Activated naive CD4-positive, alpha-beta T cell treated with Interleukin-2 at 50 U/mL for 16 hours (primary cell): Measurements from ENCODE around the gene ARSG.
A peak's percentile ranks its signal among the peaks of the same experiment; 100 is the strongest.
"Not testable (repeated sequence)": the region's sequence is repeated elsewhere in the genome, so short reads cannot be mapped to it uniquely, and the experiment has no call there.

ENCODE experiments used
- DNase-seq: peaks from one replicate; pipeline ENCODE4 v3.0.0-alpha.2; 2020

Gene ARSG

GRCh38 chr17:68334393-68334792 lies 43.1 kb downstream of the ARSG start:
- DNase-seq: no peak

DNA sequence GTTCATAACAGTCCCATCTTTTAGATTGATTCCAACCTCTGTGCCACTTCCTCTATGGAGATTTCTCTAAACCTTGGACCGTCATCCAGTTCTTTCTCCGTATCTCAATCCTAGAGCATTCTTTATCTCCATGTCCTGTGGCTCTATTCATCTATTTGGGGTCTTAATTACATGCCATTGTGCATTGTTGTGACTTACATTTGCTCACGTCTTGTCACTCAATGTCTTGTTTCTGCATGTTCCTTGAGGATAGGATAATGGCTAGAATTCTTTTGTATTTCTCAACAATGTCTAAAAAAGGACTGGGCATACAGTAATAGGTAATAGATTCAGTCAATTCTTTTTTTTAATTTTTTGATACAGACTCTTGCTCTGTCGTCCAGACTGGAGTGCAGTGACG lies 50.2 kb downstream of the ARSG start:
- no peak for DNase-seq

DNA sequence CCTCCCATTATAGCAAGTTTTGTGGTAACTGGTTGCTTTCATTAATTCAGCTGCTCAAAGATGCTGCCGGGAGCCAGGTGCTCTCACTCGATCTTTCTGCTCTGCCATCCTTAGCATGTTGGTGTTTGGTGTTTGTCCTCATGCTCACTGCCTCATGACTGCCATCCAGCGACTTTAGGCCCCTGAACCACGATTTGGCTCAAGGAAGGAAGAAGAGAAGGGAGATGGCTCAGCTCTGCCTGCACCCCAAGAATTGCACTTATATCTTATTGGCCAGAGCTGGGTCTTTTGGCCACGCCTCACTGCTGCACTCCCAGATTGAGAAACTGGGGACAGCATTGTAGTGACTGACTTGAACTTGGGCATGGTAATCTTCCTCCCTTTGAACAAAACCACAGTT lies 52.7 kb downstream of the ARSG start:
- DNase-seq: no peak

DNA sequence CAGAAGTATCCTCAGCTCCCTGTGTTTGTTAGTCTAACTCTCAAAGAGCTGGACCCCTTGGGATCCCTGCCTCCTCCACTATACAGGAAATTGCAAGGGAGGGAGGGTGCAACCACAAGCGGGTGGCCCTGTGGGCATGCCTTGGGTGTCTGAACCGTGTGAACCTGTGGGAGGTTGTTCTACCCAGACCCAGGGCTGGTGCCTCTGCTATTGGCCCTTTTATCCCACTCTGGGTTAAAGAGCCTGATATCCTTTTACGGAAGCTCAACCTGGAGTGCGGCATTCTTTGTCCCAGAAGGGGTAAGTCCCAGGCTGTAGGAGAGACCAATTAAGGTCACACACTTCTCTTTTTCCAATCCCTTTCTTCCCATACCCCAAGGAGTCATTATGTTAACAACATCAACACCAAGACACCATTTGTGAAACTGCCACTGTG lies 53.4 kb downstream of the ARSG start:
- peak; percentile 38 for DNase-seq

DNA sequence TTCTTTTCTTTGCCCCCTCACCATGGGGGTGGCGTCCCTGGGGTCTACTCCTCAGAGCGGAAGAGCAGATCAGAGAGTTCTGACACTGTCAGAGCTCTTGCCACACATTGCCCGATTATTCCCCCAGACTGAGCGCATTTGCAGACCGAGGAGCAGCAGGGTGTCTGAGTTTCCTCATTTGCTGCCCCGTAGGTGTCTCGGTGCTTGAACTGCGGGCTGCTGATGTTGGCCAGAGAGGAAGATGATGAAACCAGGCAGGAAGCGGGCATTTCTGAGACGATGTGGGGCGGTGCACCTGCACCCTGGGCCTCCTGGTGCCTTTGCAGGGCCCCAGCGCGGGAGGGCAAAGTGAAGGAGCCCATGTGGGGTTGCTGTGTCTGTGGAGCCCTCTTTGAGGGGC lies 55.2 kb downstream of the ARSG start:
- DNase-seq: peak; percentile 78

GRCh38 chr17:68347380-68347779 lies 56.1 kb downstream of the ARSG start:
- DNase-seq: no peak

- peak; percentile 19 for DNase-seq
Measured at GRCh38 chr17:68349157-68349556, 57.9 kb downstream of the ARSG start.

DNA sequence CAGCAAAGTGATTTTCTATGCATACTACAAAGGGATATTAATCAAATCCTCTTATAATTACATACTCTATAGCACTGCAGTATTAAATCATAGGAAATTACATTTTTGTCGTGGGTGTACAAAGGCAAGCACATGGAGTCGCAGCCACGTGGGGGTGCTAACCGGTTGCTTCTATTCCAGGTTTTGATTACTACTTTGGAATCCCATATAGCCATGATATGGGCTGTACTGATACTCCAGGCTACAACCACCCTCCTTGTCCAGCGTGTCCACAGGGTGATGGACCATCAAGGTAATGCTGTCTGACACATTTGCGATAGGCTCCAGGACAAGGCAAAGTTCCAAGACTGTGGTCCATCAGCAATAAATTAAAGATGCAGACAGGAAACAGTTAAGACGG lies 60.1 kb downstream of the ARSG start:
- DNase-seq: no peak

DNA sequence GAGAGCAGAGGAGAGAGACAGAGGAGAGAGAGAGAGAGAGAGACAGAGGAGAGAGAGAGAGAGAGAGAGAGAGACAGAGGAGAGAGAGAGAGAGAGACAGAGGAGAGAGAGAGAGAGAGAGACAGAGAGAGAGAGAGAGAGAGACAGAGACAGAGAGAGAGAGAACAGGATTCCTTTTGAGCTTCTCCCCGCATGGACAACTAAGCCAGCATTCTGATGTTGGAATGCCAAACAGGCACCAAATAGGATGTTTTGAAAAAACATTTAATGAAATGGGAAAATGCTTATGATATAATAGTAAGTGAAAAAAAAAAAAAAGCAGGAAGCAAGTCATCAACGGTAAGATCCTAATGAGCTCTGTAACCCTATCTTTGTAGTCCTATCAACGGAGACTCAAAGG lies 60.7 kb downstream of the ARSG start:
- no peak for DNase-seq

GRCh38 chr17:68352671-68353070 lies 61.4 kb downstream of the ARSG start:
- DNase-seq: not testable (repeated sequence)

GRCh38 chr17:68353111-68353521 lies 61.8 kb downstream of the ARSG start:
- DNase-seq: no peak

DNA sequence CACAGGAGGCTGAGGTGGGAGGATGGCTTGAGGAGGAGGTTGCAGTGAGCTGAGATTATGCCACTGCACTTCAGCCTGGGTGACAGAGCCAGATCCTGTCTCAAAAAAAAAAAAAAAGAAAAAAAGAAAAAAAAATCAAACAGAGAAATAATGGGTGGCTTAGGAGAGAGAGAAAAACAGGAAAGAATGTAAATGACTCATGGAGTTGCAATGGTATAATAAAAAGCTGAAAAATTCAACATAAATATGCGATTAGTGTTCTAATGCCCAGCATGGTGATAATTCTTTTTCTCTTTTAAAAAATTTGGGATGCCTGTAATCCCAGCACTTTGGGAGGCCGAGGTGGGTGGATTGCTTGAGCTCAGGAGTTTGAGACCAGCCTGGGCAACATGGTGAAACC lies 63.0 kb downstream of the ARSG start:
- not testable (repeated sequence) for DNase-seq

DNA sequence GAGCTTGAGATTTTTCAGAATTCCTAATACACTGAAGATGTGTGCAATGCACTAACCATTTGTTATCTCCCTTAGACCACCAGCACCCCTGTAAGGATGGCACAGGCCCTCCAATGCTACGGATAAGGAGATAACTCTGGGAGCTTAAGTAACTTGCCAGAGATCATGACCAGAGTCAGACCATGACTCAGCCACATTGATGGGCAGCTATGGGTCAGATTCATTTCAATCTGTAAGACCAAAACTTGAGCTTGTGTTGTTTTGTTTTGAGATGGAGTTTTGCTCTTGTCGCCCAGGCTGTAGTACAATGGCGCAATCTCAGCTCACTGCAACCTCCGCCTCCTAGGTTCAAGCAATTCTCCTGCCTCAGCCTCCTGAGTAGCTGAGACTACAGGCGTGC lies 63.8 kb downstream of the ARSG start:
- DNase-seq: not testable (repeated sequence)

DNA sequence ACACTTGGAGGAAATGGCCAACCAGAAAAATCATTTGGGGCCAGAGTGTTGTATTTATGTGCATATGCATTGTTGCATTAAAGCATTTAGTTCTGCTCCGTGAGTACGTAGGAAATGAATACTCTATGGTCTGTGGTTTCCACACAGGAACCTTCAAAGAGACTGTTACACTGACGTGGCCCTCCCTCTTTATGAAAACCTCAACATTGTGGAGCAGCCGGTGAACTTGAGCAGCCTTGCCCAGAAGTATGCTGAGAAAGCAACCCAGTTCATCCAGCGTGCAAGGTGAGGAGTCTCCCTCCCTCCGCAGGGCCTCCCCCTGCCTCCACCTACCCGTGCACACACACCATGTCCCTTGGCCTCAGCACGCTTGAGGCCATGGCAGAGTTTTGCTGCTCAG lies 65.2 kb downstream of the ARSG start:
- peak; percentile 65 for DNase-seq

DNA sequence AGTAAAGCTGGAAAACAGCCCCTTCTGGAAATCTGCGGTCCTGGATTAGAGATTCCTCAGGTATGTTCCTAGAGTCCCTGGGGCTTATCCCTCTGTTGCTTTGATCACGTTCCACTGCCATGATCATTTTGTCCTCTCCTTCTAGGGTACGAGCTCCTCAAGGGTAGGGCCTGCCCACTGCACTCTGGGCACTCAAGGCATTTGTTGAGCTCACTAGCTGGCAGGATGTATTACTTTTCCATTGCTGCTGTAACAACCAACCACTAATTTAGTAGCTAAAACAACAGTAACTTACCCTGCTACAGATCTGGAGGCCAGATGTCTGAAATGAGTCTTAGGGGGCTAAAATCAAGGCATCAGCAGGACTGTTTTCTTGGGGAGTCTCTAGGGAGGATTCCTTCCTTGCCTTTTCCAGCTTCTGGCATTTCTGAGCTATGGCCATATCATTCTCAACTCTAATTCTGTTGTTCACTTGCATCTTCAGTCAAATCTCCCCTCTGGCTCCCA lies 65.7 kb downstream of the ARSG start:
- DNase-seq: no peak

DNA sequence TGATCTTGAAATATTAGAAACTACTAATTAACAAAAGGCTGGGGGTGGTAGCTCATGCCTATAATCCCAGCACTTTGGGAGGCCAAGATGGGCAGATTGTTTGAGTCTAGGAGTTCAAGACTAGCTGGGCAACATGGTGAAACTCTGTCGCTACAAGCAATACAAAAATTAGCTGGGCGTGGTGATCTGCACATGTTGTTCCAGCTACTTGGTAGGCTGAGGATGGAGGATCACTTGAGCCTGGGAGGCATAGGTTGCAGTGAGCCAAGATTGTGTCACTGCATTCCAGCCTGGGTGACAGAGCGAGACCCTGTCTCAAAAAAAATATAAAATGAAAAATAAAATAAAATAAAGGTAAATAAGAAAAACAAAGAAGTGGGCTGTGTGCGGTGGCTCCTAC lies 66.6 kb downstream of the ARSG start:
- DNase-seq: no peak

GRCh38 chr17:68359791-68360535 lies 68.7 kb downstream of the ARSG start:
- no peak for DNase-seq

GRCh38 chr17:68365469-68365868 lies 74.2 kb downstream of the ARSG start:
- no peak for DNase-seq

DNA sequence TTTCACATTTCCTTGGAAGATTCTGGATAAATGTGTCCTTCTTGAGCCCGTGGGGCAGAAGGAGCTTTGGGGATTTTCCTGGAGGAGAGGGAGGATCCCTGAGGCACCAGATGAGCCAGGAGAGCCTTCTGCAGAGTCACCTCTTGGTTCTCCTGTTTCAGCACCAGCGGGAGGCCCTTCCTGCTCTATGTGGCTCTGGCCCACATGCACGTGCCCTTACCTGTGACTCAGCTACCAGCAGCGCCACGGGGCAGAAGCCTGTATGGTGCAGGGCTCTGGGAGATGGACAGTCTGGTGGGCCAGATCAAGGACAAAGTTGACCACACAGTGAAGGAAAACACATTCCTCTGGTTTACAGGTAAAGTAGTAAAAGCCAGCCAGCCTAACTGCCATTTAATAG lies 77.1 kb downstream of the ARSG start:
- no peak for DNase-seq

DNA sequence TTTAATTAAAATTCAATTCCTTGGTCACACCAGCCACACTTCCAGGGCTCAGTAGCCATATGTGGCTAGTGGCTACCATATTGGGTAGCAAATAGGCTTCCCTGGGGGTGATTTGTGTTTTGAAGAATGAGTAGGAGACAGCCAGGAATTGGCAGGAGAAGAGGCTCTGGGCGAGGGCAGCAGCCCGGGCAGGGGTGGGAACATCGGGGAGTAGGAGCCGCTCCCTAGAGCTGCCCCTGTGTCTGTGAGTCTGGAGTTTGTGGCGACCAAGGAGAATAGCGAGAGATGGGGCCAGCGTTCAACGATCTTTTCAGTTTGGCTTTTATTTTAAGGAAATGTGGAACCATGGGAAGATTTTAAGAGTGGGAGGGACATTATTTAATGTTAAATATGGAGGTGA lies 84.3 kb downstream of the ARSG start:
- DNase-seq: no peak

- DNase-seq: not testable (repeated sequence)
Measured at GRCh38 chr17:68376178-68376577, 84.9 kb downstream of the ARSG start.

DNA sequence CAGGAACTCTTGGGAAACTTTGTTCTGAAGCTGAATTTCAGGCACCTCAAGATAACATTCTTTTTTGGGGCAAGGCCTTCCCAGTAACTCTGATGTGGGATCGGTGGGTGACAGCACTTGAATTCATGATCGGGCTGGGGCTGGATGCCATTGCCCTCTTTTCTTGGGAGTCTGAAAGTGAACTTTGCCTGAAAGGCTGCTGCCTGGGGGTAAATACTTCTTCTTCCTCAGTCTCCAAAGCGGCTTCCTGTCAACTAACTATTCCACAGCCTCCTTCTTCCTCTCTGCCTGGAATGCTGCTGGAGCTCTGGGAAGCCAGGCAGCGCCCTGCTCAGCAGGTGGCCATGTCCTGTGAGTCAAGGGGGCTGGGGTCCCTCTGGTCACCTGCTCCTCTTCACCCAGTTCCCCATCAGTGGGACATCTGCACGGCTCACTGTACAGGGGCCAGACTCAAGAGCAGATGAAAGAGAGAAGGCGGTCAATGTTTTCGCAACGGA lies 86.5 kb downstream of the ARSG start:
- no peak for DNase-seq

GRCh38 chr17:68378268-68379176 lies 87.2 kb downstream of the ARSG start:
- no peak for DNase-seq

- DNase-seq: no peak
Measured at GRCh38 chr17:68379177-68379510, 87.8 kb downstream of the ARSG start.
